ENCODE results near the gene ID2. TPM values are rescaled to one million over a fixed set of nuclear protein-coding genes. Genes with fewer than 3 reads are reported as not detected.

Gene ID2
- polyA plus RNA-seq, 1 donor from 2014 or later: 71.6 TPM

DNA sequence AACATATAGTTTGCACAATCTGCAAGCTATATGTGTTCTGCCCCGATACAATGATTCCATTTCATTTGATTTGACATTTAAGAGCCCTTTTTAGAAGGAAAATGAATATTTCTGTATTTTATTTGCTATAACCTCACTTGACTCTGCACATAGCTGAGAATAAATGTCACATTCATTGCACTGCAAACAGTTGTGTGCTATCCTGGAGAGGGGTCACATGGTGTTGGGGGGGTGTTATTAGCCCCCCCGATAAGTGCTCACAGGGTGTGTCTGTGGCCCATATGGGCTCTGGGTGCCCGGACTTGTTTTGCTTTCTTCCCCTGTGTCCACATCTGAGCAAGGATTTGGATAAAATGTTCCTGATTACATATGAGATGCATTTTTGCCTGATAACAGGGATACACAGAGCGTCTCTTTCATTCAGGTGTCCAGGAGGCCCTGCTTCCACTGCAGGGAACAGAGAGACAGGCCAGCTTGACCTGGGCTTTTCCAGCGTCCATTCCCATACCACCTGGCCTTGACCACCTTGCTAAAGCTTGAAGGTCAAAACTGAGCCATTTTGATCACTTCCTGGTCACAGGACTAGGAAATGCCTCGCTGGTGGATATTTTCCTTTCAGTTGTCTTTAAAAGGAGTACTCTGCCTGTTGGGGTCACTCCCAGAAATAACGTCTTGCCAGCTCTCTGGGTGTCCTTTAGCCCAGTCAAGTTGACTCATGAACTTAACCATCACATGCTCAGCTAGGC, 38.4 kb upstream of the ID2 start:
- H3K36me3 ChIP-seq (ENCODE audit: insufficient read depth, low read length): no peaks in the 10 kb centered on the region
- no peaks in the 10 kb centered on the region for H3K9me3 ChIP-seq (ENCODE audit: low read length)
- H2AFZ ChIP-seq (ENCODE audit: low read depth, low read length): no peak overlapping the region
- no peak overlapping the region for H3K4me2 ChIP-seq (ENCODE audit: low read length)
- H3K27ac ChIP-seq (ENCODE audit: low read length): no peak overlapping the region
- H3K9me2 ChIP-seq (ENCODE audit: insufficient read depth, low read length): no peaks in the 10 kb centered on the region
- TF ChIP-seq RAD21 (conservative IDR thresholded peaks at IDR 0.05) (no peak), EZH2 (IDR thresholded peaks at IDR 0.05; ENCODE audit: borderline replicate concordance, insufficient read depth, low read length, poor library complexity, severe bottlenecking) (no peak), TAF1 (IDR thresholded peaks at IDR 0.05; ENCODE audit: low read depth) (no peak), MXI1 (conservative IDR thresholded peaks at IDR 0.05; ENCODE audit: poor library complexity, severe bottlenecking) (no peak), POLR2AphosphoS5 (IDR thresholded peaks at IDR 0.05) (no peak), SMC3 (conservative IDR thresholded peaks at IDR 0.05; ENCODE audit: poor library complexity) (no peak), EP300 (conservative IDR thresholded peaks at IDR 0.05; ENCODE audit: poor library complexity, severe bottlenecking) (no peak)
- TF ChIP-seq, protein P1, sequence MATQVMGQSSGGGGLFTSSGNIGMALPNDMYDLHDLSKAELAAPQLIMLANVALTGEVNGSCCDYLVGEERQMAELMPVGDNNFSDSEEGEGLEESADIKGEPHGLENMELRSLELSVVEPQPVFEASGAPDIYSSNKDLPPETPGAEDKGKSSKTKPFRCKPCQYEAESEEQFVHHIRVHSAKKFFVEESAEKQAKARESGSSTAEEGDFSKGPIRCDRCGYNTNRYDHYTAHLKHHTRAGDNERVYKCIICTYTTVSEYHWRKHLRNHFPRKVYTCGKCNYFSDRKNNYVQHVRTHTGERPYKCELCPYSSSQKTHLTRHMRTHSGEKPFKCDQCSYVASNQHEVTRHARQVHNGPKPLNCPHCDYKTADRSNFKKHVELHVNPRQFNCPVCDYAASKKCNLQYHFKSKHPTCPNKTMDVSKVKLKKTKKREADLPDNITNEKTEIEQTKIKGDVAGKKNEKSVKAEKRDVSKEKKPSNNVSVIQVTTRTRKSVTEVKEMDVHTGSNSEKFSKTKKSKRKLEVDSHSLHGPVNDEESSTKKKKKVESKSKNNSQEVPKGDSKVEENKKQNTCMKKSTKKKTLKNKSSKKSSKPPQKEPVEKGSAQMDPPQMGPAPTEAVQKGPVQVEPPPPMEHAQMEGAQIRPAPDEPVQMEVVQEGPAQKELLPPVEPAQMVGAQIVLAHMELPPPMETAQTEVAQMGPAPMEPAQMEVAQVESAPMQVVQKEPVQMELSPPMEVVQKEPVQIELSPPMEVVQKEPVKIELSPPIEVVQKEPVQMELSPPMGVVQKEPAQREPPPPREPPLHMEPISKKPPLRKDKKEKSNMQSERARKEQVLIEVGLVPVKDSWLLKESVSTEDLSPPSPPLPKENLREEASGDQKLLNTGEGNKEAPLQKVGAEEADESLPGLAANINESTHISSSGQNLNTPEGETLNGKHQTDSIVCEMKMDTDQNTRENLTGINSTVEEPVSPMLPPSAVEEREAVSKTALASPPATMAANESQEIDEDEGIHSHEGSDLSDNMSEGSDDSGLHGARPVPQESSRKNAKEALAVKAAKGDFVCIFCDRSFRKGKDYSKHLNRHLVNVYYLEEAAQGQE (IDR thresholded peaks at IDR 0.05; ENCODE audit: borderline replicate concordance): no peak
- TF ChIP-seq, protein P2, sequence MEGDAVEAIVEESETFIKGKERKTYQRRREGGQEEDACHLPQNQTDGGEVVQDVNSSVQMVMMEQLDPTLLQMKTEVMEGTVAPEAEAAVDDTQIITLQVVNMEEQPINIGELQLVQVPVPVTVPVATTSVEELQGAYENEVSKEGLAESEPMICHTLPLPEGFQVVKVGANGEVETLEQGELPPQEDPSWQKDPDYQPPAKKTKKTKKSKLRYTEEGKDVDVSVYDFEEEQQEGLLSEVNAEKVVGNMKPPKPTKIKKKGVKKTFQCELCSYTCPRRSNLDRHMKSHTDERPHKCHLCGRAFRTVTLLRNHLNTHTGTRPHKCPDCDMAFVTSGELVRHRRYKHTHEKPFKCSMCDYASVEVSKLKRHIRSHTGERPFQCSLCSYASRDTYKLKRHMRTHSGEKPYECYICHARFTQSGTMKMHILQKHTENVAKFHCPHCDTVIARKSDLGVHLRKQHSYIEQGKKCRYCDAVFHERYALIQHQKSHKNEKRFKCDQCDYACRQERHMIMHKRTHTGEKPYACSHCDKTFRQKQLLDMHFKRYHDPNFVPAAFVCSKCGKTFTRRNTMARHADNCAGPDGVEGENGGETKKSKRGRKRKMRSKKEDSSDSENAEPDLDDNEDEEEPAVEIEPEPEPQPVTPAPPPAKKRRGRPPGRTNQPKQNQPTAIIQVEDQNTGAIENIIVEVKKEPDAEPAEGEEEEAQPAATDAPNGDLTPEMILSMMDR (IDR thresholded peaks at IDR 0.05; ENCODE audit: poor library complexity, severe bottlenecking): no peak
- H3K9ac ChIP-seq (ENCODE audit: low read length): no peak overlapping the region
- H3K27me3 ChIP-seq (ENCODE audit: insufficient read depth, low read depth, low read length): no peaks in the 10 kb centered on the region
- no peaks in the 10 kb centered on the region for H3K79me2 ChIP-seq (replicated peaks; ENCODE audit: insufficient read depth, low read length)
- no peaks in the 10 kb centered on the region for H3F3A ChIP-seq (ENCODE audit: insufficient read depth, low read length, poor library complexity, severe bottlenecking)
- no peak overlapping the region for H3K4me3 ChIP-seq (ENCODE audit: low read length)
- H4K20me1 ChIP-seq (ENCODE audit: insufficient read depth): no peaks in the 10 kb centered on the region

DNA sequence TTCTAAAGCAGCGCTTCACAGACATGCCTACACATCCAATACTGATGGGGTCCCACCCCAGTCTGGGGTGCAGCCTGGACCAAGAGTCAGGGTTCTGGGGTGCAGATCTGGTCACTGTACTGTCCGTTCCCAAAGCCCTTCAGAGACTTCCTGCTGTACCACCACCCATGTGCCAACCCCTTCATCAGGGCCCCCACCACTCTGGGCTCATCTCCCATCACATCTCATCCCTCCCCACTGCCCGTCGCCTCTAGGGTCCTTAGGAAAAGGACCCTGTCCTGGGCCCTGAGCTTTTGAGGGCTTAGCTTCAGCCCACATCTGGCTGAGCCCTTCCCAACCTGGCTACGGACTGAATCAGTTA, 37.9 kb upstream of the ID2 start:
- no peak overlapping the region for H3K4me2 ChIP-seq (ENCODE audit: low read length)
- TF ChIP-seq EZH2 (IDR thresholded peaks at IDR 0.05; ENCODE audit: borderline replicate concordance, insufficient read depth, low read length, poor library complexity, severe bottlenecking) (no peak), EP300 (conservative IDR thresholded peaks at IDR 0.05; ENCODE audit: poor library complexity, severe bottlenecking) (no peak), RAD21 (conservative IDR thresholded peaks at IDR 0.05) (no peak), TAF1 (IDR thresholded peaks at IDR 0.05; ENCODE audit: low read depth) (no peak), POLR2AphosphoS5 (IDR thresholded peaks at IDR 0.05) (no peak), SMC3 (conservative IDR thresholded peaks at IDR 0.05; ENCODE audit: poor library complexity) (no peak), MXI1 (conservative IDR thresholded peaks at IDR 0.05; ENCODE audit: poor library complexity, severe bottlenecking) (no peak)
- TF ChIP-seq, protein P1 (IDR thresholded peaks at IDR 0.05; ENCODE audit: borderline replicate concordance): no peak
- TF ChIP-seq, protein P2 (IDR thresholded peaks at IDR 0.05; ENCODE audit: poor library complexity, severe bottlenecking): no peak
- H3F3A ChIP-seq (ENCODE audit: insufficient read depth, low read length, poor library complexity, severe bottlenecking): no peaks in the 10 kb centered on the region
- H3K79me2 ChIP-seq (replicated peaks; ENCODE audit: insufficient read depth, low read length): no peaks in the 10 kb centered on the region
- no peaks in the 10 kb centered on the region for H3K36me3 ChIP-seq (ENCODE audit: insufficient read depth, low read length)
- H3K9me2 ChIP-seq (ENCODE audit: insufficient read depth, low read length): no peaks in the 10 kb centered on the region
- H2AFZ ChIP-seq (ENCODE audit: low read depth, low read length): no peak overlapping the region
- H3K4me3 ChIP-seq (ENCODE audit: low read length): no peak overlapping the region
- no peaks in the 10 kb centered on the region for H3K27me3 ChIP-seq (ENCODE audit: insufficient read depth, low read depth, low read length)
- no peaks in the 10 kb centered on the region for H4K20me1 ChIP-seq (ENCODE audit: insufficient read depth)
- H3K27ac ChIP-seq (ENCODE audit: low read length): no peak overlapping the region
- H3K9ac ChIP-seq (ENCODE audit: low read length): no peak overlapping the region
- no peaks in the 10 kb centered on the region for H3K9me3 ChIP-seq (ENCODE audit: low read length)

Measured in neural cell (in vitro differentiated cells).